ENCODE measurements around the gene LRBA.
"Not testable (repeated sequence)": the region's sequence is repeated elsewhere in the genome, so short reads cannot be mapped to it uniquely, and the experiment has no call there.

Gene LRBA

DNA sequence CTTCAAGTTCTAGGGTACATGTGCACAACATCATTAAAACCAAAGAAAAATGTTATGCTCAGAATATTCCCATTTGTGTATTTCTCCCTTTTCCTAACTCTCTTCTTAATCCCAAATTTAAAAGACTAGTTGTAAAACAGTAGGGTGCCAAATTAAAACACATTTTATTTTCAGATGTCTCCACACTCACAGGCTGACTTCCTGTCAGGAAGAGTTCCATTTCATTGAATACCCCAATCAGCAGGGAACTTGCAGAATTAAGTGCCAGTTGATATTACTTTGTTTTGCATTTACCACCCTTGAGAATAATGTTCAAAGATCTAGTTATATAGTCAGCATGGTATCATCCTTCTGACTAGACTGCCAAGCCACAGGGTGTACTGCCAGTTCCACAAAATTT lies 225.2 kb downstream of the LRBA start:
- no peak for DNase-seq

DNA sequence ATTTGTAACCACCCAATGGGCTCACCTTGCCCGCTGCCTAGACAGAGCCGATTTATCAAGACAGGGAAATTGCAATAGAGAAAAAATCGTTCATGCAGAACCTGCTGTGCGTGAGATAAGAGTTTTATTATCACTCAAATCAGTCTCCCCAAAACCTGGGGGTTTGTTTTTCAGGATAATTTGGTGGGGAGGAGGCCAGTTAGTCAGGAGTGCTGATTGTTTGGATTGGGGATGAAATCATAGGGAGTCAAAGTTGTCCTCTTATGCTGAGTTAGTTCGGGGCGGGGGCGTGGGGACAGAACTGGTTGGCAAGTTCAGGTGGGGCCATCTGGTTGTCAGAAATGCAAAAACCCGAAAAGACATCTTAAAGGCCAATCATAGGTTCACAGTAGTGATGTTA lies 230.1 kb downstream of the LRBA start:
- no peak for DNase-seq

DNA sequence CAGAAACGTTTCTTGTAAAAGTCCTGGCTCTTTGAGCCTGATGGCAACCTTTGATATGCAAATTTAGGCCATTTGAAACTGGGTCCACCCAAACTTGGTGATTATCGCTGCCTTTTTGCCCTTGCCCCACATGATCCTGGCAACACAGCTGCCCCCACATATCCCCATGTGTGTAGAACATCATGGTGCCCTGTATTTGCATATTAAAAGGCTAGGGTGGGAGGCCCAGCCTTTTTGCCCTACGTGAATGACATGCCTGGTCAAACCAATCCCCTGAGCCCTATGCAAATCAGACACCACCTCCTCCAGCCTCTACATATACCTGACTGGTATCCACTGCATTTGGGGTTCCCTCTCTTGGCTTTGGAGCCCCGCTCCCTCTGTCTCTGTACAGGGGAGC lies 230.8 kb downstream of the LRBA start:
- DNase-seq = no peak

DNA sequence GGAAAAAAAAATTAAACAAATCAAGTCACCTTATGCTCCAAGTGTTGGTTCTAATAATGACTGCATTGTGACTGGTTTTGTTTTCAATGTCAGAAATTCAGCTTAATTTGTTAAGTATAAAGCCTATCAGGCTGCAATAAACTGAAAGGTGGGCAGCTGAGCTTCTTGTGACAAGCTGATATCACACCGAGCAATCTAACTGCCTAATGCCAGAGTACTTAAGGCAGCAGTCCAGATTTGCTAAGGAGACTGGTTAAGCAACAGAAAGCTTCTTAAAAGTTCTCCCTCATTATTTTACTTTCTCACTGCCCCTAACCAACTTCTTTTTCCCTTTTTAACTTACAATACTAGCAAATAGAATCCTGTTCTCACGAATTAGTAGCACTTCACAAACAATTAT lies 232.2 kb downstream of the LRBA start:
- no peak for DNase-seq

DNA sequence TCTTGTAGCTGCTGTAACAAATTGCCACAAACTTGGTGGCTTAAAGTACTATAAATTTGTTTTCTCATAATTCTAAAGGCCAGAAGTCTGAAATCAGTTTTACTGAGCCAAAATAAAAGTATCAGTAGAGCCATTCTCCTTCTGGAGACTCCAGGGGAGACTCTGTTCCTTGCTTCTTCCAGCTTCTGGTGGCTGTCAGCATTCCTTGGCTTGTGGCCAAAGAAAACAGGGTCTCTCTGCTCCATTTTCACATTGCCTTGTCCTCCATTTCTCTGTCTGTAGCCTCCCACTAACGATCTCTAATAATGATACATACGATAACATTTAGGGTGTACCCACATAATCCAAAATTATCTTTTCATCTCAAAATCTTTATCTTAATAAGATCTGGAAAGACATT lies 232.8 kb downstream of the LRBA start:
- no peak for DNase-seq

DNA sequence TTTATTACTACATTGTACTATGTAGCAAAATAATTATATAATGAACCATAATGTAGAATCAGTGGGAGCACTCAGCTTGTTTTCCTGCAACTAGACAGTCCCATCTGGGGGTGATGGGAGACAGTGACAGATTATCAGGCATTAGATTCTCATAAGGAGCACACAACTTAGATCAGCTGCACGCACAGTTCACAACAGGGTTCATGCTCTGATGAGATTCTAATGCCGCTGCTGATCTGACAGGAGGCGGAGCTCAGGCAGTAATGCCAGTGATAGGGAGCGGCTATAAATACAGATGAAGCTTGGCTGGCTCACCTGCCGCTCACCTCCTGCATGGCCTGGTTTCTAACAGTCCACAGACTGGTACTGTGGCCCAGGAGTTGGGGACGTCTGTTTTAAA lies 233.9 kb downstream of the LRBA start:
- DNase-seq = no peak

DNA sequence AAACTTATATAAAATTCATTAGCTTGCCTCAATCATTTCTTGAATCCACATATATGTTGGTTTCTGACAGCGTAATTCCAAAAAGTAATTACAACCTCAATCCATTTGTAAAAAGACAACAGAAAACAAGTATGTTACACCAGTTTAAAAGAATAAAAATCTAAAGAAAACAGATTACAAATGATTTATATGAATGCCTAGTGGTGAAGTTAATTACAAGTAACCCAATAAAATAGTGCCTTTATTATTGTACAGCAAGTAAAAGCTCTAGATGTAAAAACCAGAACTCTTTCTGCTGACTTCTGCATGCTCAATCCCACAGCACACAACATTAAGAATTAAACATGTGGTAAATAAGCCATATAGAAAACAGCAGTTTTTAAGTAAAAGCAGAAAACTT lies 235.4 kb downstream of the LRBA start:
- no peak for DNase-seq

DNA sequence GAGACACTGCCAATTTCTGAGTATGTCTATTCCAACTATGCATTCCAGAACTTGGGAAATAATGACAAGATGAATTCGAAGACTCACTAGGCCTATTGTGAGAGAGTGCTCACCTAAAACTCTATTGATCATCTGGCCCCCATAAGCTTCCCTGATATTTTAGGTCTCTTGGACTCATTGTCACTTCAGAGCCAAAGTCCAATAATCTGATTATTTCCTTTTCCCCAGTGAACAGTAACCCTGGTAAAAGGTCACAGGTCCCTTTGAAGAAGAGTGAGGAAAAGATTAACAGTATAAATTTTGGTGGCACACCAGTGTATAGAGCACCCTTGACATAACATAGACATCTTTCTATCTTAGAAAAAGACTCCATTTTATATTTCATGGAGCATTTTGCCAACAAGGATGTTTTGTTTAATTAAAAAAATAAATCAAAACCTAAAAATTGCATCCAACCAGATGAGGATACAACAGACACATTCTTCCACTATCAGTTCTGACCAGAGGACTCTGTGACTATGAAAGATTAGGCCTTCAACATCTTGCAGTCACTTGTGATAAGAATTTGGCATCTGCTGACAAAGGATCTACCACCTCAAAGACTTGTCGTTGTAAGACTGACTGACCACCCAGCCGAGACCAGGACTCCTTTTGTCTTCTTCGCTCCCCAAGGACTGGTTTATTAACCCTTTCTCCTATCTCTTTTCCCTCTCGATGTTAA lies 241.2 kb downstream of the LRBA start:
- DNase-seq = no peak

DNA sequence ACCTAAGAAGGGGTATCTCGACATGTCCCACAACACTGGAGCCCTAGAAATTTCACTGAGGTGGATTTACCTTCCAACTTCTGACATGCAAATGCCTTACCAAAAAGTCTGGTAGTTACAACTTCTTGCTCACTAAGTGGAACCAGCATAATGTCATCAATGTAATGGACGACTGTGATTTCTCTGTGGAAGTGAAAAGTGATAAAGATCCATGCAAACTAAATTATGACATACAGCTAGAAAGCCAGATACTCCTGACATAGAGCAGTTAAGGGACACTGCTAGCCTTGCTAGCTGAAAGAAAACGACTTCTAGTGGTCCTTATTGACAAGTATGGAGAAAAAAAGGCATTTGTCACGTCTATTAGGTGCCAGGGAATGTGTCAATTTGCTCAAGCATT lies 242.1 kb downstream of the LRBA start:
- DNase-seq = no peak

DNA sequence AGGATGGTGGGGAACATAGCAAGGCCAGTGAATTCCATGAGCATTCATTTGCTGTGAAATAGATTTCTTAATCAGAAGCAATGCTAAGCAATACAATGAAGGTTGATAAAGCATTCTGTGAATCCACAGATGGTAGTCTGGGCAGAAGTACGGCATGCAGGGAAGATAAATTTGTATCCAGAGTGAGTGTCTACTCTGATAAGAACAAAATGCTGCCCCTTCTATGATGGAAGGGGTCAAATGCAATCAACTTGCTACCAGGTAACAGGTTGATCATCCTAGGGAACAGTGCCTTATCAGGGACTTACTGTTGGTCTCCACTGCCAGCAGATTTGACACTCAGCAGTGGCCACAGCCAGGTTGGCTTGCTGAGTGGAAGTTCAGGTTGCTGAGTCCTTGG lies 243.7 kb downstream of the LRBA start:
- no peak for DNase-seq

DNA sequence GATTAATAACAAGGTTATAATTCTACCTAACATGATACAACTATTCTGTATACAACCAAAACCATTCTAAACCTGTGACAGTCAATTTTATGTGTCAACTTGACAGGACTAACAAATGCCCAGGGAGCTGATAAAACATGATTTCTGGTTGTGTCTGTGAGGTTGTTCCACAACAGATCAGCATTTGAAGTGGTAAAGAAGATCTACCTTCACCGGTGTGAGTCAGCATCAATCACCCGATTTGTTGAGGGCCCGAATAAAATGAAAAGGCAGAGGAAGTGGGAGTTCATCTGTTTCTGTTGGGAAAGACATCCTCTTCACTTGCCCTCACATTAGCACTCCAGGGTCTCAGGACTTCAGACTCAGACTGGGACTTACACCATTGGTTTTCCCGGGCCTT lies 245.2 kb downstream of the LRBA start:
- DNase-seq = no peak

DNA sequence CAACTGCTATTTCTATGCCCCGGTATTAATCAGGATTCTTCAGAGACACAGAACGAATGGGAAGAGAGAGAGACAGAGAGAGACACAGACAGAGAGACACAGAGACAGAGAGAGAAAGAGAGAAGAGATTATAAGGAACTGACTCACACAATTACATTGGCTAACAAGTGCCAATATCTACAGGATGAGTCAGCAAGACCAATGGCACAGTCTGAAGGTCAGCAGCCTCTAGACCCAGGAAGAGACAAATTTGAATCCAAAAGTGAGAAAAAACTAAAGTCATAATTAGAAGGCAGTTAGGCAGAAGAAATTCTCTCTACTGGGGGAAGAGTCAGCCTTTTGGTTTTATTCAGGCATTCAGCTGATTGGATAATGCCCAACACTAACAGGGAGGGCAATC lies 245.8 kb downstream of the LRBA start:
- no peak for DNase-seq

DNA sequence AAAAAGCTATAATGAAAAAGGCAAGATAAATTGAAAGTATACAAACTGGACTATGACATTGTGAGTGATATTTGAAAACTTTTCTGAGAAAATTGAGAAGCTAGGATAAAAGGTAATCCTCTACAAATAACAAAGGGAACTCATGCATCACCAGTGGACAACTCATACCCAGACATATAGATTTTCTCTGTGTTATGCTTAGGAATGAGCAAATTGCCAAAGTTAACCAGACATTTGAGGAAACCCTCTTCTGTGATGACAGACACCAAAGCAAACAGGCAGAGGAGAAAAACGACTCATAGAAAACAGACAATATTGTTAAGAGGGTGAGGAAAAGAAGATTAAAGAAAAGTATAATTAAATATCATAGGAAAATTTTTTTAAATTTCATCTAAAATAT lies 246.6 kb downstream of the LRBA start:
- DNase-seq = no peak

DNA sequence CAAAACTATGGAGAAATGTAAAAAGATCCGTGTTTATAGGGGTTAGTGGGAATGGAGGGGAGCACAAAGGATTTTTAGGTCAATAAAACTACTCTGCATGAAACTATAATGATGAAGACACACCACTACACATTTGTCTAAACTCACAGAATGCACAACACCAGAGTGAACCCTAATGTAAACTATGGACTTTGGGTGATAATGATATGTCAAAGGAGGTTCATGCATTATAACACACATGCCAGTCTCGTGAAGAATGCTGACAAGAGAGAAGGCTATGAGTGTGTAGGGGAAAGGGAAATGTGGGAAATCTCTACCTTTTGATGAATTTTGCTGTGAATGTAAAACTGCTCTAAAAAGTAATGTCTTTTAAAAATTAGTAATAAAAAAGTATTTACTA lies 249.9 kb downstream of the LRBA start:
- no peak for DNase-seq

DNA sequence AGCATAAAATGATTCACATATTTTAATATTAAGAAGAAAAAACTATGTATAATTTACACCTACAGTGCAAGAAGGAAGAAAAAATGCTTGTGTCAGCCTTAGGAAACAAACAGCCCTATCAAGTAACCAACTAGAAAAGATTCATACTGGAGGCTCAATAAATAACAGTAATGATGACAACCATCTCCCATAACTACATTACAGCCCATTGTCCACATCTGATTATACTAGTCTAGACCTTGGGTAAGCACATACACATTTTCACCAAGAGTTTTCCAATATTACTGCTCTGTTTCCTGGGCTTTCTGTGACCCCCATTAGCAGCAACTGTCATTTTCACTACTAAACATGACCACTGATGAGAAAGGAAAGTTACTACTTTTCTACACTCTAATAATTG lies 263.4 kb downstream of the LRBA start:
- no peak for DNase-seq

DNA sequence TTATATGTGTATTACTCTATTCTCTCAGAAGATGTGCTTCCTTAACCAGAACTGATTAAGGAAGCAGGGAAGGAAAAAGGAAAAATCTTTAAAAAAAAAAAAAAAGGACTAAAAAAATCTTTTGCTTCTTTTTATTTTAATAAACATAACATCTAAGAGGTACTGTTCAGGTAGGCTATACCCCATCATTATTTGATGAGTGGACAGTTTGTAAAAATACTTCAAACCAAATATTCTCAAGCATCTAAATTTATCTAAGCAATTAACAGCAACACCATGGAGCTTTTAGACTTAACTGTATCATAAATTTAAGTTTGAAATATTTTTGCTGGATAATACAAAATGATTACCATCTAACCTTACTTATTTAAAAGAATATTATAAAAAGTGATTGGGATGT lies 264.3 kb downstream of the LRBA start:
- DNase-seq = no peak

DNA sequence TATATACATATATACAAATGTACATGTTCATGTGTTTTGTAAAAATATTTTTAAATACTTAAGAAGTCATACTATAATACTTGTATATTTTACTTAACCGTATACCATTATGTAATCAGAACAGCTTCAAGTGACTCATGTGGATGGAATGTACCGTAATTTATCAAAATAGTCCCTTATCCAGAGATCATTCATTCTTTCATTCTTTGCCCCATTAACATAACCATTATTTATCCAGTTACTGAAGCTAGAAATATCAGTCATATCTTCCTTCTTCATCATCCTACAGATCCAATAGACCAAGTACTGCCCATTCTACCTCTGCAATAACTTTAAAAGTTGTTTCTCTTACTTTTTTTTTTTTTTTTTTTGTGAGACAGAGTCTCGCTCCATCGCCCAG lies 268.9 kb downstream of the LRBA start:
- no peak for DNase-seq

DNA sequence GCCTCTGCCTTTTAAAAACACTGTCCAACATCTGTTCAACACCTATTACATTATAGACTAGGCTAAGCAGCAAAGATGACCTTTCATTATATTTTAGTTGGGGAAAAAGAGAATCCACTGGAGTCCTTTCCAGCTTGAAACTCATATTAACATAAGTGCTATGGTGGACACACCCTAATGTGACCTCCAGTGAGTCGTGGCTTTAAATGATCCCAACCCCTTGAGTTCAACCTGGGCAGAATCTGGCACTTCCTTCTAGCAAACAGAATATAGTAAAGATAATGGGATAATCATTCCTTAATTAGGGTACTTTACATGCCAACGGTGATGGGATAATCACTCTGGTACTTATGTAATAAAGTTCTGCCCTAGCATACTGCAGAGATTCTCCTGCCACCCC lies 270.5 kb downstream of the LRBA start:
- no peak for DNase-seq

DNA sequence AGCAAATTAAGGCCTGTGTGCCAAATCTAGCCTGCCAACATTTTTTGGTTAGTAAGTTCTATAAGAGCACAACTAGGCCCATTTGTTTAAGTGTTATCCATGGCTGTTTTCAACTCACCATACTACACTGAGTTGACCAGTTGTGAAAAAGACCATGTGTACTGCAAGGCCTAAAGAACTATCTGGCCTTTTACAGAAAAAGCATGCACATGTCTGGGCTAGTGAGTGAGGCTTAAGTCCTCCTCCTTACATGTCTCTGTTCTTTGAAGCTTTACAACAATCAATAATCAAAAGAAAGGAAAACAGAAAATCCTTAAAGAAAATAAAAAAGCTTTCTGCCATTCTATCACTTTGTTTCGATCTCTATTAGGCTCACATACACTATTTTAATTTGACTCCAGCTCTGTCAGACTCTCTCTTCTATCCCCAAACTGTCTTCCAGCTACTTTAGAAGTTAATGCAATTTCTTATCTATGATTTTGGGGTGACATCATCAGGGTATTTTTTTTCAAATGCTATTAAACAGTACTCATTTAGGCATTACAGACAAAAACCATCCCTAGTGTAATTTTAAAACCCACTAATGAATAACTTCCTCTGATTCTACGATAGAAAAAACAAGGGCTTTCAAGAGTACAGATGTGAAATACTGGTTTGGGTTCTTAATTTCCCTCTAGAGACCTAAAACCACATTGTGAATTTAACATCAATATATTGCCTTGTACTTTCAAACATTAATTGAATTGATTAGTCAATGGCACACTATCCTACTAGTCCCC lies 271.3 kb downstream of the LRBA start:
- no peak for DNase-seq

DNA sequence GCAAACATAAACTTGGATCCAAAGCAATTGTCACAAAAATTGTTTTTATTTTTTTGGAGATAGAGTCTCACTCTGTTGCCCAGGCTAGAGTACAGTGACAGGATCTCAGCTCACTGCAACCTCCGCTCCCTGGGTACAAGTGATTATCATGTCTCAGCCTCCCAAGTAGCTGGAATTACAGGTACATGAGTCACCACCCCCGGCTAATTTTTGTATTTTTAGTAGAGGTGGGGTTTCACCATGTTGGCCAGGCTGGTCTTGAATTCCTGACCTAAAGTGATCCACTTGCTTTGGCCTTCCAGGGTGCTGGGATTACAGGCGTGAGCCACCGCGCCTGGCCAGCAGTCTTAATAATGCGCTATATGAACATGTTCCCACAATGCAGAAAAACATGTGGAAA lies 272.2 kb downstream of the LRBA start:
- not testable (repeated sequence) for DNase-seq

DNA sequence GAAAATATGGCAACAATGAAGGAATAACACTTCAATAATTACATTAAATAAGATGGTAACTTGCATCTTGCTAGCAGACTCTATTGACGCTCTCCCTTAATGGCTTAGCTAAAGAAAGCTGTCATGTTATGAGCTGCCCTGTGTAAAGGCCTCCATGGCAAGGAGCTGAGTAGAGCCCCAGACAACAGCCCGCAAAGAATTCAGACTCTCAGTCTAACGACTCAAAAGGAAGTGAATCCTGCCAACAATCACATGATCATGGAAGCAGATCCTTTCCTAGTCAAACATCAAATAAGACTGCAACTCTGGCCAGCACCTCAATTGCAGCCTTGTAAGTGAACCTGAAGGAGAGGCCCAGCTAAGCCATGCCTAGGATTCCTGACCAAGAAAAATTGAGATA lies 275.5 kb downstream of the LRBA start:
- DNase-seq = no peak

DNA sequence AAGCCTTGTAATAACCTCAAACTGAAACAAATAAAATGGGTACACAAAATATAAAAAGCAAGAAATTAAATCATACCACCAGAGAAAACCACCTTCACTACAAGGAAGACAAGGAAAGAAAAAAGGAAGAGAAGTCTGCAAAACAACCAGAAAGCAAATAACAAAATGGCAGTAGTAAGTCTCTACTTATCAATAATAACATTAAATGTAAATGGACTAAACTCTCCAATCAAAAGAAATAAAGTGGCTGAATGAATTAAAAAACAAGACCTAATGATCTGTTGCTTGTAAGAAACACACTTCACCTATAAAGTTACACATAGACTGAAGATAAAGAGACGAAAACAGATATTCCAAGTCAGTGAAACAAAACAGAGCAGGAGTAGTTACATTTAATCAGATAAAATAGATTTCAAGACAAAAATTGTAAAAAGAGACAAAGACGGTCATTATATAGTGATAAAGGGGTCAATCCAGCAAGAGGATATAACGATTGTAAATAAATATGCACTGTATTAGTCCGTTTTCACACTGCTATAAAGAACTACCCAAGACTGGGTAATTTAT lies 289.0 kb downstream of the LRBA start:
- DNase-seq = no peak

DNA sequence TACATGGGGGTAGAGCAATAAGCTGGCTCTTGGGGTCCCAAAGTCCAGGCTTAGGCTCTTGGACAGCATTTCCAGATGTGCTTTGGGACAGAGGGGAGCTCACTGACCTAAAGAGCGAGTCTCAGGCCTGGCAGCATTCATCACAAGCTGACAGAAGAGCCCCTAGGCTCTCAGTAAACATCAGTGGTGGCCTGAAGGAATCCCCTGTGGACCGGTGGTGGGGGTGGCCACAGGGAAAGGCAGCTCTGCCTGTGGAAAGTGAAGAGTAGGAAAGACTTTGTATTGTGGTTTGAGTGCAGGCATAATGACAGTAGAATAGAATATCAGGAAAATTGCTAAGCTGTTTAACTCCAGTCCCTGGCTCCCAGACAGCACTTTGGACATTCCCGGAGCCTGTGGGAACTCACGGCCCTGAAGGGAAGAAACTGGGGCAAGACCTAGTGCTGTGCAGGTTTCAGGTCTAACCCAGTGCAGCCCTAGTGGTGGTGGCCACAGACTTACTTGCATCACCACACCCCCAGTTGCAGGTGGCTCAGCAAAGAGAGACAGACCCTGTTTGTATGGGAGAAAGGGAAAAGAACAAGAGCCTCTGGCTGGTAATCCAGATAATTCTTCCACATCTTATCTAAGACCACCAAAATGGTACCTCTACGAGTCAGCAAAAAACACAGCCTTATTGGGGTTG lies 291.2 kb downstream of the LRBA start:
- DNase-seq = no peak

DNA sequence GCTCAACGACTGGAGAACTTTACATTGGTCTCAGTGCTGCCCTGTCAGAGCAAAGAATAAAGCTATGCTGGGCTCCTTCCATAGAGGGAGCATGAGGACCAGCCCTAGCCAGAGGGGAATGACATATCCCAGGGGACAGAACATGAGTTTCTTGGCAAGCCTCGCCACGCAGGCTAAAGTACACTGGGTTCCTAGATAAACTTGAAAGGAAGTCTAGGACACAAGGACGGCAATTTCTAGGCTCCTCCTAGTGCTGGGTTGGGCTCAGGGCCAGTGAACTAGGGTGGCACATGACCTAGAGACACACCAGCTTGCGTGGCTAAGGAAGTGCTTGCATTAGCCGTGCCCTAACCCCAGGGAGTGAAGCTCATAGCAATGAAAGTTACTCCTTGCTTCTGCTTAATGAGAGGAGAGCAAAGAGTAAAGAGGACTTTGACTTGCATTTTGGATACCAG lies 292.1 kb downstream of the LRBA start:
- no peak for DNase-seq
